Measurements from ENCODE around the gene TRAPPC13.
"Not testable (repeated sequence)": the region's sequence is repeated elsewhere in the genome, so short reads cannot be mapped to it uniquely, and the experiment has no call there.

Gene TRAPPC13

GRCh38 chr5:65676056-65676455 is 51.2 kb downstream of the TRAPPC13 start:
- FAIRE-seq; DNase-seq (ENCODE audit: low spot score): not testable (repeated sequence)

DNA sequence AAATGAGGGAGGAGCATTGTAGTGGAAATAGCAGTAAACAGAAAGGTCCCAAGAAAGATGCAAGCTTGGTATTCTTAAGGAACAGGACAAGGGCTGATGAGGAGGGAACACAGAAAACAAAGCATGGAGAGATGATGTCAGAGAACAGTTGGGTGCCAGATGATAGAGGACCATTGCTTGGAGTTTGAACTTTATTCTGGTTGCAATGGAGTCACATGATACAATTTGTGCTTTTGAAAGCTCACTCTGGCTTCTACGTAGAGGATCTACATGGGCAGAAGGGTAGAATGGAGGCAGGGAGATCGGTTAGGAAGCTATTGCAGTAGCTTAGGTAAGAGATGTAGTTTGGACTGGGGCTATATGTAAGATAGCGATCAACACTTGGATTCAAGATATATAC is 57.3 kb downstream of the TRAPPC13 start:
- no peak for FAIRE-seq

GRCh38 chr5:65693121-65693520 is 68.3 kb downstream of the TRAPPC13 start:
- FAIRE-seq (no peak), DNase-seq (ENCODE audit: low spot score) (no peak)

More for the DNA sequence above, 57.3 kb downstream of the TRAPPC13 start:
- DNase-seq (ENCODE audit: low spot score) = no peak

GRCh38 chr5:65695162-65695755 is 70.4 kb downstream of the TRAPPC13 start:
- FAIRE-seq = no peak
- DNase-seq (ENCODE audit: low spot score) = no peak

- DNase-seq (ENCODE audit: low spot score) (no peak), FAIRE-seq (no peak)
These were observed 71.1 kb downstream of the TRAPPC13 start for GRCh38 chr5:65695896-65696295.

- DNase-seq (ENCODE audit: low spot score) (no peak), FAIRE-seq (no peak)
These were observed 72.1 kb downstream of the TRAPPC13 start for GRCh38 chr5:65696892-65697291.

DNA sequence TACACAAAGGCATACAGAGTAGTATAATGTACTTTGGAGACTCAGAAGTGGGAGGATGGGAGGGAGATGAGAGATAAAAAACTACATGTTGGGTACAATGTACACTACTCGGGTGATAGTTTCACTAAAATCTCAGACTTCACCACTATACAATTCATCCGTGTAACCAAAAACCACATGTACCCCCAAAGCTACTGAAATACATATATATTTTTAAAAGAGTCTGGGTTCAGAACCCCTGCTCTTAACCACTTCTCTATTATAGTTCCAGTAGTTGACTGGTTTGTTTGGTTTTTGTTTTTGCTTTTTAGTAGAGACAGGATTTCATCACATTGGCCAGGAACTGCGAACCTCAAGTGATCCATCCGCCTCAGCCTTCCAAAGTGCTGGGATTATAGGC is 74.5 kb downstream of the TRAPPC13 start:
- FAIRE-seq (no peak), DNase-seq (ENCODE audit: low spot score) (no peak)

GRCh38 chr5:65702036-65702435 is 77.2 kb downstream of the TRAPPC13 start:
- no peak for DNase-seq (ENCODE audit: low spot score)
- FAIRE-seq = no peak

- DNase-seq (ENCODE audit: low spot score) (no peak), FAIRE-seq (no peak)
These were observed 79.9 kb downstream of the TRAPPC13 start for GRCh38 chr5:65704621-65705239.

DNA sequence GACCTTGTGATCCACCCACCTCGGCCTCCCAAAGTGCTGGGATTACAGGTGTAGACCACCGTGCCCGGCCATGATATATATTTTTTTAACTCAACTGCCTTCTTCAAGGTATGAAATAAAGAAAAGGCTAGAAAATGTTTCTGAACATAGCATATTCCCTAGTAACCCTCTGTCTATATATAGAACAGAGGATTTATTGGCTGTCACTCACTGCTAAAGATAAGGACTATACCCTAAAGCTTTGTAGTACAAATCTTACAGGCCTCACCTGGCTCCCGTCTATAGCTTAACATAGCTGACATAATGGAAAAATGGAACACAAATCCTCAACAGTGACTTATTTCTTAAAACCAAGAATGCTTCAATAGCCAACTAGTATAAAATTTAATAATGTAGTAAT is 82.8 kb downstream of the TRAPPC13 start:
- FAIRE-seq (no peak), DNase-seq (ENCODE audit: low spot score) (no peak)

- no peak for FAIRE-seq
- no peak for DNase-seq (ENCODE audit: low spot score)
These were observed 83.3 kb downstream of the TRAPPC13 start for GRCh38 chr5:65708145-65708544.
